CD14-positive monocyte (primary cell): Measurements from ENCODE around the gene KRTAP3-1. TPM values are rescaled to one million over a fixed set of nuclear protein-coding genes. Genes with fewer than 3 reads are reported as not detected.
A peak's percentile ranks its signal among the peaks of the same experiment; 100 is the strongest.
"Not testable (repeated sequence)": the region's sequence is repeated elsewhere in the genome, so short reads cannot be mapped to it uniquely, and the experiment has no call there.

Experiments used
- DNase-seq, 3 donors: peaks; one replicate each; pipeline ENCODE4 v3.0.0-alpha.2; 2011 to 2022
- H2AFZ ChIP-seq: 2 replicates; pipeline ENCODE4 v1.6.0; 2012; ENCODE audit warnings: mild to moderate bottlenecking, low read depth, low read length, inconsistent platforms; ENCODE audit not compliant: insufficient read depth, poor library complexity, severe bottlenecking
- H3K27ac ChIP-seq, 2 donors: 1 replicate in 1 of 2; 2 replicates in 1 of 2; pipeline ENCODE4 v1.5.1; 2012 to 2013; ENCODE audit warnings: low read length in 2 of 2, control low read depth in 1 of 2, inconsistent platforms in 1 of 2, low read depth in 1 of 2, mild to moderate bottlenecking in 1 of 2
- H3K27me3 ChIP-seq, 2 donors: one replicate each; pipeline versions ENCODE4 v1.6.0 to v1.6.1; 2011 to 2013; ENCODE audit warnings: low read length in 2 of 2; ENCODE audit not compliant: control insufficient read depth in 2 of 2, insufficient read depth in 2 of 2
- H3K36me3 ChIP-seq, 2 donors: replicated peaks in 1 of 2; 1 replicate in 1 of 2; 2 replicates in 1 of 2; pipeline versions ENCODE4 v1.5.1 to v1.6.1; 2012 to 2013; ENCODE audit warnings: low read length in 2 of 2, control low read depth in 1 of 2, inconsistent platforms in 1 of 2, mild to moderate bottlenecking in 1 of 2; ENCODE audit not compliant: insufficient read depth in 2 of 2, control insufficient read depth in 1 of 2
- H3K4me1 ChIP-seq, 2 donors: 1 replicate in 1 of 2; 2 replicates in 1 of 2; pipeline versions ENCODE4 v1.5.1 to v1.6.1; 2012 to 2013; ENCODE audit warnings: low read length in 2 of 2, control low read depth in 1 of 2, inconsistent platforms in 1 of 2, mild to moderate bottlenecking in 1 of 2, moderate library complexity in 1 of 2; ENCODE audit not compliant: insufficient read depth in 2 of 2, control insufficient read depth in 1 of 2
- H3K4me2 ChIP-seq: replicated peaks from 2 replicates; pipeline ENCODE3; 2012; ENCODE audit warnings: low read length, moderate library complexity, mild to moderate bottlenecking; ENCODE audit not compliant: poor library complexity, severe bottlenecking; ENCODE audit errors: extremely low read depth
- H3K4me3 ChIP-seq, 3 experiments: fragments of 200-600 bp in 1 of 3; sonication (generic) in 1 of 3; replicated peaks in 1 of 3; 1 replicate in 2 of 3; 2 replicates in 1 of 3; pipeline ENCODE4 v1.5.1; 2011 to 2013; ENCODE audit warnings: low read length in 3 of 3, mild to moderate bottlenecking in 3 of 3, control low read depth in 2 of 3, low read depth in 2 of 3, inconsistent platforms in 1 of 3, moderate library complexity in 1 of 3
- H3K79me2 ChIP-seq: 2 replicates; pipeline ENCODE4 v1.6.0; 2012; ENCODE audit warnings: mild to moderate bottlenecking, control low read depth, inconsistent platforms, low read length, moderate library complexity; ENCODE audit not compliant: insufficient read depth
- H3K9ac ChIP-seq: 2 replicates; pipeline ENCODE4 v1.6.0; 2017; ENCODE audit warnings: low read length, mild to moderate bottlenecking; ENCODE audit not compliant: insufficient read depth, poor library complexity, severe bottlenecking
- H3K9me3 ChIP-seq, 2 donors: replicated peaks in 1 of 2; 1 replicate in 1 of 2; 2 replicates in 1 of 2; pipeline versions ENCODE4 v1.5.1 to v1.6.1; 2012 to 2013; ENCODE audit warnings: low read length in 2 of 2, control low read depth in 1 of 2; ENCODE audit not compliant: control insufficient read depth in 1 of 2, insufficient read depth in 1 of 2
- H4K20me1 ChIP-seq: 2 replicates; pipeline ENCODE4 v1.6.0; 2012; ENCODE audit warnings: mild to moderate bottlenecking, low read length, control low read depth, moderate library complexity; ENCODE audit not compliant: insufficient read depth
- H3K27ac Mint-ChIP-seq, 7 donors: one replicate each; pipeline ENCODE4 v1.8.0; 2020; ENCODE audit warnings: mild to moderate bottlenecking in 7 of 7, mixed read lengths in 7 of 7, moderate library complexity in 6 of 7, inconsistent platforms in 2 of 7
- H3K27me3 Mint-ChIP-seq, 3 donors: one replicate each; pipeline ENCODE4 v1.8.0; 2021 to 2022; ENCODE audit warnings: low read depth in 3 of 3, mild to moderate bottlenecking in 3 of 3, mixed read lengths in 3 of 3, moderate library complexity in 3 of 3, inconsistent platforms in 1 of 3
- H3K36me3 Mint-ChIP-seq, 2 donors: one replicate each; pipeline ENCODE4 v1.8.0; 2020; ENCODE audit warnings: mixed read lengths in 2 of 2, inconsistent platforms in 1 of 2, mild to moderate bottlenecking in 1 of 2
- H3K4me1 Mint-ChIP-seq: one replicate; pipeline ENCODE4 v1.8.0; 2020; ENCODE audit warnings: mild to moderate bottlenecking, mixed read lengths
- H3K4me3 Mint-ChIP-seq, 2 donors: one replicate each; pipeline ENCODE4 v1.8.0; 2020; ENCODE audit warnings: mild to moderate bottlenecking in 2 of 2, mixed read lengths in 2 of 2, moderate library complexity in 1 of 2
- H3K9me3 Mint-ChIP-seq, 7 donors: one replicate each; pipeline ENCODE4 v1.8.0; 2020 to 2022; ENCODE audit warnings: mixed read lengths in 7 of 7, mild to moderate bottlenecking in 6 of 7, moderate library complexity in 6 of 7, inconsistent platforms in 2 of 7
- WGBS: methylation state at CpG from one replicate; pipeline ENCODE4 v1.1.5; 2013; ENCODE audit warnings: missing lambda C conversion rate; ENCODE audit not compliant: insufficient coverage; 5-methylcytosine and 5-hydroxymethylcytosine counted together
- intact Hi-C, 2 donors: fragments of 100-400 bp; cut with micrococcal nuclease; formaldehyde crosslinking; loops; one replicate each; pipeline versions ENCODE4 v1.15.0 to v1.15.1; 2023
- polyA plus RNA-seq, 3 donors: library from polyadenylated mRNA; depleted of rRNA in 1 of 3; unstranded in 2 of 3; stranded (reverse) in 1 of 3; fragments of 300-500 nt in 2 of 3; fragments of >200 nt in 1 of 3; fragmentation: Illumina TruSeq in 2 of 3; gene quantifications; 1 replicate in 2 of 3; 2 replicates in 1 of 3; pipeline ENCODE4 v1.2.3, GENCODE V29; 2012 to 2021
- TF ChIP-seq, protein P1 (sequence below): fragments of 200-600 bp; IDR thresholded peaks from one replicate; pipeline ENCODE4 v1.8.0; 2022; ENCODE audit warnings: antibody characterized with exemption, mild to moderate bottlenecking

KRTAP3-1 gene
- polyA plus RNA-seq, 3 donors: not detected

- Mint-ChIP-seq H3K4me1 (no peaks in the 10 kb centered on the region), H3K27ac (no peak overlapping the region), H3K36me3 (no peaks in the 10 kb centered on the region), H3K4me3 (peak overlapping the region in 1 of 2 donors; percentile 7), H3K27me3 (peaks cover 14 to 36% (median 22%) of the 10 kb centered on the region in 3 donors), H3K9me3 (peaks cover 0 to 7% (median under 1%) of the 10 kb centered on the region in 7 donors)
- Histone ChIP-seq H3K4me2 (no peak overlapping the region), H3K4me1 (no peaks in the 10 kb centered on the region), H3K9ac (no peak overlapping the region), H4K20me1 (no peaks in the 10 kb centered on the region), H3K36me3 (no peaks in the 10 kb centered on the region), H2AFZ (no peak overlapping the region), H3K27me3 (peaks cover 6 to 10% of the 10 kb centered on the region in 2 donors), H3K4me3 (no peak overlapping the region), H3K79me2 (no peaks in the 10 kb centered on the region), H3K27ac (no peak overlapping the region), H3K9me3 (no peaks in the 10 kb centered on the region)
- intact Hi-C loops: no loop called here
- TF ChIP-seq, protein P1, sequence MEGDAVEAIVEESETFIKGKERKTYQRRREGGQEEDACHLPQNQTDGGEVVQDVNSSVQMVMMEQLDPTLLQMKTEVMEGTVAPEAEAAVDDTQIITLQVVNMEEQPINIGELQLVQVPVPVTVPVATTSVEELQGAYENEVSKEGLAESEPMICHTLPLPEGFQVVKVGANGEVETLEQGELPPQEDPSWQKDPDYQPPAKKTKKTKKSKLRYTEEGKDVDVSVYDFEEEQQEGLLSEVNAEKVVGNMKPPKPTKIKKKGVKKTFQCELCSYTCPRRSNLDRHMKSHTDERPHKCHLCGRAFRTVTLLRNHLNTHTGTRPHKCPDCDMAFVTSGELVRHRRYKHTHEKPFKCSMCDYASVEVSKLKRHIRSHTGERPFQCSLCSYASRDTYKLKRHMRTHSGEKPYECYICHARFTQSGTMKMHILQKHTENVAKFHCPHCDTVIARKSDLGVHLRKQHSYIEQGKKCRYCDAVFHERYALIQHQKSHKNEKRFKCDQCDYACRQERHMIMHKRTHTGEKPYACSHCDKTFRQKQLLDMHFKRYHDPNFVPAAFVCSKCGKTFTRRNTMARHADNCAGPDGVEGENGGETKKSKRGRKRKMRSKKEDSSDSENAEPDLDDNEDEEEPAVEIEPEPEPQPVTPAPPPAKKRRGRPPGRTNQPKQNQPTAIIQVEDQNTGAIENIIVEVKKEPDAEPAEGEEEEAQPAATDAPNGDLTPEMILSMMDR: no peak
- no peak for DNase-seq
- 80% methylated on average over 1 of the region's 7 CpGs for WGBS
Measured at GRCh38 chr17:41048441-41048840, 39.5 kb upstream of the KRTAP3-1 start.

- 76% methylated on average over 5 of the region's 33 CpGs for WGBS
- H3K27ac Mint-ChIP-seq: peak within 1 kb of the TSS in 1 of 7 donors; percentile 60
- H3K27me3 ChIP-seq: peaks cover 6 to 10% of the 10 kb centered on the region in 2 donors
- H3K36me3 Mint-ChIP-seq, intact Hi-C loops, H3K9me3 ChIP-seq, H3K4me2 ChIP-seq, H4K20me1 ChIP-seq, H3K4me1 Mint-ChIP-seq, DNase-seq, H3K9ac ChIP-seq, H3K4me1 ChIP-seq, H3K9me3 Mint-ChIP-seq, H3K4me3 ChIP-seq, H3K79me2 ChIP-seq, H3K36me3 ChIP-seq, H2AFZ ChIP-seq, H3K27ac ChIP-seq: not testable (repeated sequence)
- peaks cover 14 to 36% (median 22%) of the 10 kb centered on the region in 3 donors for H3K27me3 Mint-ChIP-seq
- peak within 1 kb of the TSS in 1 of 2 donors; percentile 26 for H3K4me3 Mint-ChIP-seq
Measured at GRCh38 chr17:41046735-41047465, 38.0 kb upstream of the KRTAP3-1 start, which contains the start of gene KRTAP2-1. Gene KRTAP2-1, minus strand, starts transcription at chr17:41047316. Its CDS starts 49 bp downstream, at chr17:41047267.
